Astrocyte of the spinal cord (primary cell): Measurements from ENCODE around the gene PPP2R2D.

Source experiments
- DNase-seq: peaks from one replicate; pipeline ENCODE4 v3.0.0; 2011; ENCODE audit warnings: low read depth, low spot score
- H3K4me3 ChIP-seq: 2 replicates; pipeline ENCODE4 v1.5.1; 2011; ENCODE audit warnings: low read depth, mild to moderate bottlenecking, low read length, moderate library complexity
- in situ Hi-C: cut with HindIII; loops from 2 replicates; pipeline ENCODE4 v1.10.0; 2017; ENCODE audit warnings: low sequenced_read_pairs
- TF ChIP-seq, protein P1 (sequence below): IDR thresholded peaks from 2 replicates; pipeline ENCODE4 v1.5.1; 2012; ENCODE audit warnings: low read depth, mild to moderate bottlenecking, low read length, inconsistent platforms

Gene PPP2R2D

DNA sequence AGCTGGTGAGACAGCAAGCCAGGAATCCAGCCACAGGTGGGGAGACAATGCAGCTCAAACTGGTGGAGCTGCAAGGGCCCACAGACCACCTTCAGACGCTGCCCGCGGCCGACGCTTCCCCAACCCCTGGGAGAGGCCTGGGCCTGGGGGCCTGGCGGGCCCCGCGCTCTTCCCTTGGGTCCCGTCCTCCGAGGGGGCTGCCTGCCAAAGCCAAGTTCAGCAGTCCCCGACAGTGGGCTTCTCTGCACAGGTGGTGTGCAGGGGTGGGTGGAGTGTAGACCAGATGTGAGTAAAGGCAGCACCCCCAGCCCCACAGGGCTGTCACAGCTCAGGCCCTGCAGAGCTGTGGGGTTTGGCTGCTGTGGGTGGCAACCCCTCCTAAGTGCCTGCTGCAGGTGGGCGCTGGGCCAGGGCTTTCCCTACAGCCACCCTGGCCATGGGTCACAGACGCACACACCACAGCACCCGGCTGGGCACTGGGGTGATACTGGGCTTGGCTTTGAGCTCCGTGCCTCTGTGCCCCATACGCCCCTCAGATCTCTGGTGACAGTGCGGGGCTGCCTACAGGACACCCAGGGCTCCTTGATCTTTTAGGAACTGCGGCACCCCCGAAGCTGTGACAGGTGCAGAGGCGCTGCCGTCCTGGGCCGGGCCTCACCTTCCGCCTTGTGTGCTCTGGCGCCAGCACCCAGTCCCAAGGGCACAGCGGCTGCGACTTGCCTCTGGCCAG lies 60.4 kb downstream of the PPP2R2D start:
- TF ChIP-seq, protein P1, sequence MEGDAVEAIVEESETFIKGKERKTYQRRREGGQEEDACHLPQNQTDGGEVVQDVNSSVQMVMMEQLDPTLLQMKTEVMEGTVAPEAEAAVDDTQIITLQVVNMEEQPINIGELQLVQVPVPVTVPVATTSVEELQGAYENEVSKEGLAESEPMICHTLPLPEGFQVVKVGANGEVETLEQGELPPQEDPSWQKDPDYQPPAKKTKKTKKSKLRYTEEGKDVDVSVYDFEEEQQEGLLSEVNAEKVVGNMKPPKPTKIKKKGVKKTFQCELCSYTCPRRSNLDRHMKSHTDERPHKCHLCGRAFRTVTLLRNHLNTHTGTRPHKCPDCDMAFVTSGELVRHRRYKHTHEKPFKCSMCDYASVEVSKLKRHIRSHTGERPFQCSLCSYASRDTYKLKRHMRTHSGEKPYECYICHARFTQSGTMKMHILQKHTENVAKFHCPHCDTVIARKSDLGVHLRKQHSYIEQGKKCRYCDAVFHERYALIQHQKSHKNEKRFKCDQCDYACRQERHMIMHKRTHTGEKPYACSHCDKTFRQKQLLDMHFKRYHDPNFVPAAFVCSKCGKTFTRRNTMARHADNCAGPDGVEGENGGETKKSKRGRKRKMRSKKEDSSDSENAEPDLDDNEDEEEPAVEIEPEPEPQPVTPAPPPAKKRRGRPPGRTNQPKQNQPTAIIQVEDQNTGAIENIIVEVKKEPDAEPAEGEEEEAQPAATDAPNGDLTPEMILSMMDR = no peak
- no peak for DNase-seq
- no peak overlapping the region for H3K4me3 ChIP-seq
- in situ Hi-C loops = no loop called here

DNA sequence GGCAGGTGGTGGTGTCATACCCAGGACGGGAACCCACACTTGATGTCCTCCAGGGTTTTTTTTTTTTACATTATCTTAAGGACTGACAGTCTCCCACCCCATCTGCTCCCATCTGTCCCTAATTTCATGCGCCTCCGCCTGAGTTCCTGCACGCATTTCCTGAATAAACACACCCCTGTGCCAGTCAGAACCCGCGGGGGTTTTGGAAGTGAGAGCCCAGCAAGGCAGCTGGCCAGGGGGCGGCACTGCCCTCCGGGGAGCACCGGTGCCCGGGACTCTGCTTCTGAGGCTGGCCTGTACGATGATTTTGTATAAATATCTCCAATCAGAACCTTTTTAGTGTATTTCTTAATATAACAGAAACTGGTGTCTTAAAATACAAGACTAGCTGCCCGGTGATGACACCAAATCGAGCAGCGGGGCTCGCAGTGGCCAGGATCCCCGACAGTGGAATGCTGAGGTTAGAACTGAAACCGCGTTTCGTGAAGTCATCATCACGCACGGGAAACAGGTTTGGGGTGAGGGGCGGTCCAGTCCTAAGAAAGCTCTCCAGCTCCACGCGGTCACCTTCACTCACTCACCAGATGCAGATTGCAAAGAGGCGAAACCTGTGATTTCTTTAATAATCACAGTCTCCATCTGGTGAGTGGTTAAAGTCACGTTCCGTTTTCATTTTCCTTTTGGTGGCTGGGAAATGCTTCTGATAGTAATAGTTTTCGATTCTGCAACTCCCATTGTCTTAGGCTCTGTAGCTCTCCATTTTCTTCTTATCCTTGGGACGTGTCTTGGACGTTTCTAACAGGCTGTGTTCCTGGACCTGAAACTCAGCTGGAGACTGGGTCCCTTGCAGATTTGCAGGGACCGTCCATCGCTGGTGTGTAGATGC lies 61.2 kb downstream of the PPP2R2D start:
- TF ChIP-seq, protein P1 = no peak
- no peak for DNase-seq
- H3K4me3 ChIP-seq = no peak overlapping the region
- in situ Hi-C loops = no loop called here

DNA sequence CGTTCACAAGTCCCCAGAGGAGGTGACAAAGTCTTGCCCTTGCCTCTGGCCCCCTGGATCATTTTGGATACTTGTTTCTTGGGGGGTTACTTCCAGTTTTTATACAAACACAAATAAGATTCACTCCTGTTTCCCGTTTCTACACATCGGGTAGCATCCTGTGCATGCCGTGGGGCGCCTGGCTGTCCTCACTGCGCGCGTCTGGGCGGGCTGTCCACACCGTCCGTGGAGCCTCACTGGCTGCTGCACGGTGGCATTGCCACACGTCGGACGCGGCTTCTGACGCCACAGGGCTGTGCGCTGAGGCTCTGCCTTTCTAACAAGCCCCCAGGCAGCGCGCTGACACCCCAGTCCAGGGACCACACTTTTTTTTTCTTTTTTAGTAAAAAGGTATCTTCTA lies 62.5 kb downstream of the PPP2R2D start:
- TF ChIP-seq, protein P1 = no peak
- DNase-seq = no peak
- in situ Hi-C loops = no loop called here
- H3K4me3 ChIP-seq = no peak overlapping the region

DNA sequence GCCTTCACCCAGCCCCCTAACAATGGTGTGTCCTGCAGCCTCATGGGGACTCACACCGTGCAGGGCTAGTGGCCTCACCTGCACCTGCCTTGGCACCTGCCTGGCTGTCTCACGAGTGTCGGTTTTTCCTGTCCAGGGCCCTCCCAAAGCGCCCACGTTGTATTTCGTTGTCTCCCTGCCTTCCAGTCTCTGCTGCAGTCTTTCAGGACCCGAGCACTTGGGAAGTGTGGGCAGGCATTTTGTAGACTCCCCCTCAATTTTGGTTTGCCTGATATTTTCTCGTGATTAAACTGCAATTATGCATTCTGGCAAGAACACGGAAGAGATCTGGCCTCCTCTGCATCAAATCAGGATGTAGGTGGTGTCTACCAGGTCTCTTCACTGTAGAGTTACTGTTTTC lies 63.0 kb downstream of the PPP2R2D start:
- no peak for DNase-seq
- TF ChIP-seq, protein P1 = no peak
- no peak overlapping the region for H3K4me3 ChIP-seq
- in situ Hi-C loops = no loop called here

DNA sequence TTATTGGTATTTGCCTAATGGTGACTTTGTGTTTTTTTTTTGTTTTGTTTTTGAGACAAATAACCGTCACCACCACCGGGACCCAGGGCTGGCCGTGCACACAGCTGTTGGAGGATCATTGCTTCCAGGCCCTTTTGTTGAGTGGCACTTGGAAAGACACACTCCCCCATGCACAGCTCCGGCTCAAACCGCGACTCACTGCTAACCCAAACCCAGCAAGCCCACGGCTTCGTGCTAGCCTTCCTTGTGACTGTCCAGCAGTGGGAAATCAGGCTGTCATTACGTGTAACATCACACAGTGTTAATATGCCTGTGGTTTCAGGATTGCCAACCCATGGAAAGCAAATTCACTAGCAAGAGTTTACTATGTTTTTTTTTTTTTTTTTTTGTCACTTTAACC lies 63.5 kb downstream of the PPP2R2D start:
- TF ChIP-seq, protein P1 = no peak
- no peak overlapping the region for H3K4me3 ChIP-seq
- in situ Hi-C loops = no loop called here
- no peak for DNase-seq

DNA sequence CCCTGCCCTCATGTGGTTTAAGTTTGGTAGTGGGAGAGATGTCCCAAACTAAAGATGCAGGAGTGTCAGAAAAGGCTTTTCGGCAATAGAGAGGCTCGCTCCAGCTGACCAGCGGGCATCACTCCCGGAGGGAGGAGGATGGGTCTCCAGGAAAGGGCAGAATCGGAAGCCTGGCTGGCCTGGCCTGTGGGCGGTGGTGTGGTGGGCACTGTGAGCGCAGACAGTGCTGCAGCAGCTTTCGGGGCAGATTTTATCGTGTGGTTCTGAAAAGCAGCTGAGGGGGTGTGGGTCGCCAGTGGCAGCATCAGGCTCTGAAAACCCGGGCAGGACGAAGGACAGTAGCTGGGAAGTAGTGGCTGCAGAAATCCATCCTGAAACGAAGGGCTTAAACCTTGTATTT lies 68.1 kb downstream of the PPP2R2D start:
- TF ChIP-seq, protein P1 = no peak
- H3K4me3 ChIP-seq = no peak overlapping the region
- DNase-seq = no peak
- in situ Hi-C loops = no loop called here
